Activated gamma-delta T cell (primary cell): ENCODE results near the gene ID3.

Experiments used
- DNase-seq: peaks from one replicate; lab custom pipeline; 2025; lab: John Stamatoyannopoulos, UW

The ID3 gene

DNA sequence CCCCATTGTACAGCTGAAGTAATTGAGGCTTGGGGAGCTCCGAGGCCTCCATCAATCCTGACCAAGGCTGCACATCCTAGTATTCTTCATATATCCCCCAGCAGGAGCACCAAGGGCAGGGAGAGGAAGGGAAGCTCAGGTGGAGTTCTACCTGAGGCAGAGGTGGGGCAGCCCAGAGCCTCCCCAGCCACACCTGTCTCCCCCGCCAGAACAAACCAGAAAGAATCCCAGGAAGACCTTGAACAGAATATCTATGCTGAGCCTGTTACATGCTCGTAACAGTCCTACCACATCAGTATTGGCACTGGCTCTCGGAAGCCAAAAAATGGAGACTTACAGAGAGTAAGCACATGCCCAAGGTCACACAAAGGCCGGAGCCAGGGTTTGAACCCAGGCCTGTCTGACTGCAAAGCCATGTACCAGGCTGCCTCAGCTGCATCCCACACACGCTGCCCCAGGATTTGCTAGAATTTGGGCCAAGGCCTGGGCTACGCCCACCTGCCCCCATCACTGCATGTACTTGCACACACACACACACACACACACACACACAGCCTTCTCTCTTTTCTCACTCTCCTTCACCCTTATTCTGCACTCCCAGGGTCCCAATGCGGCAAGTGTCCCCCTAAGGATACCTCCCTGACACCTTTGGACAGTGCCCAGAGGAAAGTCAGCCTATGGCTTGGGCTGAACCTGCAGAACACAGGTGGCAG is 32.8 kb downstream of the ID3 start:
- DNase-seq = no peak

DNA sequence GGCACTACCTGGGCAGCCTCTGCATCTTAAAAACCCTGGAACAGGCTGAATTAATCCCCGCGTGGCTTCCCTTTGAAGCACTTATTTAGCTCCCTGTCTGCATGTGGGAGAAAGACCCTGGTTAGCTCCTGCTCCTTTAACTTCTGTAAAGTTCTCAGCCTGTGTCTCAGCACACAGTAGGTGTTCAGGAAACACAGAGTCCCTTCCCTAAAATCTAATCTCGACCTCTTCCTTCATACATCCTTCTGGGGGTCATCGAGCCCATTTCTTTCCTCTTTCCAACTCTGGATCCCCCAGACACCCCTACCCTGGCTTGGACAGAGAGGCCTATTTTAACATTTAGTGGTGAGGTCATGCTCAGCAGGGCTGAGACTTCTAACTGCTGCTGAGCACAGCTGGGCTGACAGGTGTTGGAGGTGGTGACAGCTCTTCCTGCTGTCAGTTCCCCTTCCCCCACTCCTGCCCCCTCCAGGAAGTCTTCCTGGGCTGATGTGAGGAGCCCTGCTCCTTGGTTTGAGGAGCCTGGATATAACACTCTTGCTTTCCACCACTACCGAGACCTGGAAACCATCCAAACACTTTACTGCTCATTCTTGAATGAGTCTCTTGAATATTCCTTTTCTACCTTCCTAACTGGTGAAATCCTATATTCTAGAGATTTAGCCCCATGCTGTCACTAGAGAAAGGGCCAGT is 33.6 kb downstream of the ID3 start:
- no peak for DNase-seq

DNA sequence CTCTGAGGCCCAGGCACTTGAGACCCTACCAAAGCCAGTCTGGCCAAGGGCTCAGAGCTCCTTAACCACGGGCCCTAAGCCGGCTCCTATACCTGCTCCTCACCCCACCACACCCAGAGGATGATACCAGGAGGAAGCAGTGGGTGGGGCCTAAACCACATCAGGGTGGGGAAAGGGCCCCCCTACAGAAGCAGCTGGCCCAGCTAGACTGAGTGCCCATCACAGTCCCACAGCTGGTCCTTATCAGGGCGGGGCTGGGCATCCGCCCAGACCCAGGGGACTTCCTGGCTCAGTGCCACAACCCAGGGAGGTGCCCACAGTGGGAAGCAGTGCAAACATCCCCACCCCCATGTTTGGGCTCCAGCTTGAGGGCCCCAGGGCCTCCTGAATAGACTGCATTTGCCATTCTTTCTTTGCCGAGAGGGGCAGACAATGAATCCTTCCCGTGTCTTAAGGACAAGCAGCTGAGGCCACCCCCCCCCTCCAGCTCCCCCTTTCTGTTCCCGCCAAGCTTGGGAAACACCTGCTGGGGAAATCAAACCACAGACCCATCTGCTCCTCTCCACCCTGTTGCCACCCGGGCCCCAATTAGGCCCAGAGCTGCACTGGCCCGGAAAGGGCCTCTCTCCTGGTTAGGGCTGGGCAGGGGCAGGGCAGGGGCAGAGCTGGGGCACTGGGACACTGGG is 34.4 kb downstream of the ID3 start:
- DNase-seq = no peak

- DNase-seq = no peak
Observed at GRCh38 chr1:23524163-23524562, 35.1 kb downstream of the ID3 start.

GRCh38 chr1:23522244-23522982 is 36.9 kb downstream of the ID3 start:
- DNase-seq = no peak

GRCh38 chr1:23521588-23521987 is 37.7 kb downstream of the ID3 start:
- DNase-seq = no peak

DNA sequence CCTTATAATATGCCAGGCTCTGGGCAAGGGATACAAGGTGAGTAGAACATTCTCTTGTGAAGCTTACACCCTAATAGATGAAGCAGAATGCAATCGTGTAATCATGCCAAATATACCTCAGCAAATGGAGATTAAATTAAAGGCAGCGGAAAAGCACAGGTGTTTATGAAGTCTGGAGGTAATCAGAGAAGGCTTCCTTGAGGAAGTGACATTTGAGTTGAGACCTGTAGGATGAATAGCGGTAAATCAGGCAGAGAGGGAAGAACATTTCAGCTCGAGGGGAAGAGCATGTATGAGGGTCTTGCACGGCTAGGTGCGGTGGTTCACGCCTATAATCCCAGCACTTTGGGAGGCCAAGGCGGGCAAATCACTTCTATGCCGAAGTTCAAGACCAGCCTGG is 41.7 kb downstream of the ID3 start:
- DNase-seq = no peak

GRCh38 chr1:23515905-23516304 is 43.4 kb downstream of the ID3 start:
- DNase-seq = no peak

GRCh38 chr1:23514111-23514679 is 45.1 kb downstream of the ID3 start:
- DNase-seq = no peak

DNA sequence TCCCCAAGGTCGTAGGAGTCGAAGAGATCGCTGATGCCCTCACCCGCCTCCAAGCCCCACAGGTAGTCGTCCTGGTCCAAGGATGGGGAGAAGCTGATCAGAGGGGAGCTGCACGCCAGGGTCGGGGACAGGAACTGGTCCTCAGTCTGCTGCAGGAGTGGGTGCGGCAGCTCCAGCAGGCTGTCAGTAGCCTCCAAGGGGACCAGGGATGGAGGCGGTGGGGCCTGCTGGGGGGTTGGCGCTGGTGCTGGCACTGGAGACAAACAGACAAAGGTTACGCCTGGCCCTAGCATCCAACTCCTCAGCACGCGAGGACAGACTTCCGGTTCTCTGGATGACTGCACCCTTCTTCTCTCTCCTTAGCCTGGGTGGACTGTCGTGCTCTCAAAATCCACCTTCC is 49.4 kb downstream of the ID3 start:
- DNase-seq = no peak
